COLO668 (cell line): Measurements from ENCODE around the gene ANKMY1.
"Not testable (repeated sequence)": the region's sequence is repeated elsewhere in the genome, so short reads cannot be mapped to it uniquely, and the experiment has no call there.

ENCODE experiments used
- DNase-seq: peaks from one replicate; lab custom pipeline; 2025; ENCODE audit not compliant: unreplicated experiment; lab: John Stamatoyannopoulos, UW

The ANKMY1 gene

DNA sequence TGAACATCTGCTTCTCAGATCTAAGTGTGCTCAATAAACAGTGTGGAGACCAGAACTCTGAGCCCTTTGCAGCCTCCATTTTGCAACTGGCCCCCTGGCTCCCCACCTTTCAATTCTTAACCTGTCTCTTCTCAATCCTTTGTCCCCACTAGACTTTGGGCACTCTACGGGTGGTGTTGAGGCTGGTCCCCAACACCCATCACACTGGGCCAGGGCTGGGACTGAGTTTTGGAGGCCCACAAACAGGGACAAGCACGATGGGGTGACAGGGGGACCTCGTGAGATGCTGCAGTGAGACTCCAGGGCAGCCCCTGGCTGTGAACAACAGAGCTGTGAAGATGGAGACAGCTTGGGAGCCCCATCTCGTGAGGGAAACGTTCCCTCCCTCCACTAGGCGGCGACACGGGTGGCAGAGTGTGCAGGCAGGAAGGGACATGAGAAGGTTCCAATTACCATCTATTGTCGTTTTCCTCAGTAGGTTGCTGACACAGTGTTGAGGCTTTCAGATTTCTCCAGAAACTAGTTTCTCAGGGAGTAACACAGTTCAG is 1.2 kb downstream of the ANKMY1 start:
- peak; percentile 49 for DNase-seq

DNA sequence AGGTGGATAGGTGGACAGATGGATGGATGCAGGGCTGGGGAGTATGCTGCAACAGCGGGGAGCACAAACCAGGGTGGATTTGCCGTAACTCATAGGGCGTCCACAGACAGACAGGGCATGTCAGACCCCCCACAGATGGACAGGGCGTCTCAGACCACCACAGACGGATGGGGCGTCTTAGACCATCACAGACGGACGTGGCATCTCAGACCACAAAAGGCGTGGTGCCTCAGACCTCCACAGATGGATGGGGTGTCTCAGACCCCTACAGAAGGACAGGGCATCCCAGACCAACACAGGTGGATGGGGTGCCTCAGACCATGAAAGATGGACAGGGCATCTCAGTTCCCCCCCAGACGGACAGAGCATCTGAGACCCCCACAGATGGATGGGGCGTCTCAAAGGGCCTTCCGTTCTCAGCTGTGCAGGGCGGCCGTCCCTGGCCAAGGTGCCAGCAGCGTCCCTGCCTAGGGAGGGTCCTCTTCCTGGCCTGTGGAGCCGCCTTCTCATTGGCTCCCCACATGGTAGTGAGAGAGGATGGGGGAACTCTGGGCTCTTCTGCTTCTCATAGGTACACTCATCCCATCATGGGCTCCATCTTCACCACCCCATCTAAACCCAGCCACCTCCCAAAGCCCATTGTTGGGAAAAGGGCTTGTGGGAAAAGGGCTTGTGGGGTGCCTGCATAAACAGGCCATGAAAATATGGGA is 2.1 kb downstream of the ANKMY1 start:
- no peak for DNase-seq

DNA sequence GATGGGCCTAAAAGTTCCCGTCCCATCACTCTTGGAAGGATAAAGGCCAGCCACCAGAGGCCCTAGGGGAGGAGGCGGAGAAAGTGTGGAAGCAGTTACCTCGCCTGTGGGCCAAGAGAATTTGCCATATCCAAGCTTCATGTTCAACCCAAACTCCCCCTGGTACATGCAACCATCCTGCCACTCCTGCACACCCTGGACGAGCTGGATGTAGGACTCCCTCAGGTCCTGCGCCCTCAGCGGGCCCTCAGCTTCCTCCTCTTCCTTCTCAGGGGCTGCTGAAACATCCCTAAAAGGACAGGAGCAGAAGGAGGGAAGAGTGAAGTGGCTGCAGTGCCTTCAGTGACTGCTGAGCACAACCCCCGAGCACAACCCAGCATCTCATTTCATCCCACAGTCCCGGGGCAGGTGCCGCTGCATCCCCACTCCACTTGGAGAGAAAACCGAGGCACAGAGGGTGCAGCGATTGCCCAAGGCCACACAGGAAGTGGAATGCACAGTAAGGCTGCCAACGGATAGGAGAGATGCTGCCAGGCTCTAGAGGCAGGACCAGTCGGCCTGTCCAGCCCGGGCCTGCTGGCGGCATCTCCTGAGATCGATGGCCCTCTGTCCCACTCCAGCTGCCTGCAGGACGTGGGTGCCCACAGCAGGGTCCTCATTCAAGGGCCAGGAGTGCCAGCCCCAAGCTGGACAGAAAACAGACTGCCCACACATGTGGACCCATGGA is 2.9 kb downstream of the ANKMY1 start:
- DNase-seq = no peak

DNA sequence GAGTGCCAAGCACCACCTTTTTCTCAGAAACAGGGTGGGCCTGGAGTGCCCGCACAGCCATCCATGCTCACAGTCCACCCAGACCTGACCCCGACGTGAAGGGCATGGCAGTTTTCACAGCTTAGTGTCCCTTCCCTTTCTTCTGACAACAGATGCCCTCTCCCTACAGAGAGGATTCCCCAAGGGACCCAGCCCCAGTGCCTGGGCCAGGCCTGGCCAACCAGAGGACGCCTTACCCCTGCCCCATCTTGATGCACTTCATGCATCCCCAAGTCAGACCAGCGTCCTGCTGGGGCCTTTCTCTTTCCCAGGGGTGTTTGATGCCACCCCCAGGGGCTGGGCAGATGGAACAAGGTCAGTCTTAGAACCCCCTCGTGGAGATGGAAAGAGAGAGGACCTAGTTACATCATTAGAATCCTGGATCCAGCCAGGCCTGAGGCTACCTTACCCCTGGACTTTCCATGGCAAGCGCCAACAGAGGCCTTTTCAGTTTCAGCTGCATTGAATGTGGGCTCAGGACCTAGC is 3.8 kb downstream of the ANKMY1 start:
- DNase-seq = no peak

DNA sequence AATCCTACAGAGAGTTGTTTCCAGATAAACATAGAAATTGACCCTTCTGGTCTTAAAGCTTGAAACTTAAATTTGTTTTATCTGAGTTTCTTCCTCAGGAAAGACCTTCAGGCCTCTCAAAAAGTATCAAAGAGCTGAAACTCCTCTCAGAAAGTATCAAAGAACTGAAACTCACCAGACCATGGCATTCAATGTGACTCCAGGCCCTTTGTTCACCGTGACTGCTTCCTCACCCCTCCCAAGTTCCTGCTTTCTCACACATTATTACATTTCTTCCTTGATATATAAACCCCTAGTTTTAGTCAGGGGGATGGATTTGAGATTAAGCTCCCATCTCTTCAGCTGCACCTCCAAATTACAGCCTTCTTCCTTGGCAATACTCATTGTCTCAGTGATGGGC is 6.0 kb downstream of the ANKMY1 start:
- DNase-seq = no peak

DNA sequence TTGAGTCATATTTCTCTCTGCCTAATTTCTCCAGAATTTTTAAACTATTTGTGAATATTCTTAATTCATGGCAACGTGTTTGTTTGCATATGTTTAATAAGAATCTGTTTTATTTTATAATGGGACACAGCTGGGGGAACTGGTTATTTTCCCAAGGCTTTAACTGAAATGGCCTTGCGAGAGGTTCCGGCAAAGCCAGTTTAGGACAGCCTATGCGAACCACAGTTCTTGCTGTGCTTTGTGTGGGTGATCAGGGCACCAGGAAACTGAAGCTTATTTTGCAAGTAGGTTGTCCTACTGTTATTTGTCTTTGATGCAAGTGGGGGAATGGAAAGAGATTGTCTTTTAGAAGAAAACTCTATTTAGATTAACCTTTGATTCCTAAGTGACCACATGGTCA is 6.5 kb downstream of the ANKMY1 start:
- no peak for DNase-seq

DNA sequence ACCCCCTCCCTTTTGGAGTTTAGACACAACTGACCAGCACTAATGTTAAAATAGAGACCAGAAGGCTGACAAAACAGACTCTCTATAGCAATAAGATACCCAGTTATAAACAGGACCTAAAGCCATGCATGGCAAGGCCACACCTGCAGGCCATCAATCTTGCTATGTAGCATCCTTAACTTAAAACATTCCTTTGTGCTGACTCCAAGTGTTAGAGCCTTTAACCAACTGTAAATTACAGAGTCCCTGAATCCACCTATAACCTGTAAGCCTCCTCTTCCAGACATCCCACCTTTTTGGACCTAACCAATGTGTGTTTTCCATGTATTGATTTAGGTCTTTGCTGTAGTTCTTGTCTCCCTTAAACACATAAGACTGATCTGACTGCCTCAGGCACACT is 17.9 kb downstream of the ANKMY1 start:
- no peak for DNase-seq

DNA sequence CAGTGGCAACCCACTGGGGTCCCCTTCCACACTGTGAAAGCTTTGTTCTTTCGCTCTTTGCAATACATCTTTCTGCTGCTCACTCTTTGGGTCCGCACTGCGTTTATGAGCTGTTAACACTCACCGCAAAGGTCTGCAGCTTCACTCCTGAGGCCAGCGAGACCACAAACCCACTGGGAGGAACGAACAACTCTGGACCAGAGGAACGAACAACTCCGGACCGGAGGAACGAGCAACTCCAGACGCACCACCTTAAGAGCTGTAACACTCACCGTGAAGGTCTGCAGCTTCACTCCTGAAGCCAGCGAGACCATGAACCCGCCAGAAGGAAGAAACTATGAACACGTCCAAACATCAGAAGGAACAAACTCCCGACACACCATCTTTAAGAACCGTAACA is 18.7 kb downstream of the ANKMY1 start:
- DNase-seq = not testable (repeated sequence)

DNA sequence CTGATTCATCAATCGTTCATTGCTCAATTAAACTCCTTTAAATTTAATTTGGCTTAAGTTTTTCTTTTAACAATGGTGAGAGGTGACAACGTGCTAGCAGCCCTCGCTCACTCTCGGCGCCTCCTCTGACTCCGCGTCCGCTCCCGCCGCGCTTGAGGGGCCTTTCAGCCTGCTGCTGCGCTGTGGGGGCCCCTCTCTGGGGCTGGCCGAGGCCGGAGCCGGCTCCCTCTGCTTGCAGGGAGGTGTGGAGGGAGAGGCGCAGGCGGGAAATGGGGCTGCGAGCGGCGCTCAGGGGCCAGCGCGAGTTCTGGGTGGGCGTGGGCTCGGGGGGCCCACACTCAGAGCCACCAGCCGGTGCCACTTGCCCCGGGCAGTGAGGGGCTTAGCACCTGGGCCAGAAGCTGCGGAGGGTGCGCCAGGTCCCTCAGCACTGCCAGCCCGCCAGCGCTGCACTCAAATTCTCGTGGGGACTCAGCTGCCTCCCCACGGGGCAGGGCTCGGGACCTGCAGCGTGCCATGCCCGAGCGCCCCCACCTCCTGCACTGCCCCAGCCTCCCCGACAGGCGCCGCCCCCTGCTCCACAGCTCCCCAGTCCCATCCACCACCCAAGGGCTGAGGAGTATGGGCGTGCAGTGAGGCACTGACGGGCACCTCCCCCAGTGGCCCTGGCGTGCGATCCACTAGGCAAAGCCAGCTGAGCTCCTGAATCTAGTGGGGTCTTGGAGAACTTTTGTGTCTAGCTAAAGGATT is 19.6 kb downstream of the ANKMY1 start:
- no peak for DNase-seq

DNA sequence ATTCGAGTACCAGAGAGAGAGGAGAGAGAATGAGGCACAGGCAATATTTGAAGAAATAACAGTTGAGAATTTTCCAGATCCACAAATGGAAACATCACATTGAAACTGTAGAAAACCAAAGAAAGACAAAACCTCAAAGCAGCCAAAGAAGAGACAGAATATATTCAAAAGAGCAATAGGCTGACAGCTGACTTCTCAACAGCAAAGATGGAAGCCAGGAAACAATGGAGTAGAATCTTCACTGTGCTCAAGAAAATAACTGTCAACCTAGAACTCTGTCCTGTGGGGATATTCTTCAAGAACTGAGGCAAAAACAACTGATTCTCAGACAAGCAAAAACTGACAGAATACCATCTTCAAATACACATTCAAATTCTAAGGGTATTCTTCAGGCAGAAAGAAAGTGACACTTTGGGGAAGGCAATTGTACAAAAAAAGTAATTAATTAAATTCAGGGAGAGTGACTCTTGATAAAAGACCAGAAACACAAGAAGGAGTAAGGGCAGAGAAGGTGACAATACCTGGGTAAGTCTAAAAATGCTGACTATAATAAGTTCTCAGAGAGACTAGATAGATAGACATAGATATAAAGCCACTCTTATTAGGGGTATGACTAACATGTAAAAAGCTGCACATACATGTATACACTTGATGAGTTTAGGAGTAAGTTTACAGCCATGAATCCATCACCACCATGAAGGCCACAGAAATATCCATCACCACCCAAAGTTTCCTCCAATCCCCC is 25.6 kb downstream of the ANKMY1 start:
- DNase-seq = no peak

DNA sequence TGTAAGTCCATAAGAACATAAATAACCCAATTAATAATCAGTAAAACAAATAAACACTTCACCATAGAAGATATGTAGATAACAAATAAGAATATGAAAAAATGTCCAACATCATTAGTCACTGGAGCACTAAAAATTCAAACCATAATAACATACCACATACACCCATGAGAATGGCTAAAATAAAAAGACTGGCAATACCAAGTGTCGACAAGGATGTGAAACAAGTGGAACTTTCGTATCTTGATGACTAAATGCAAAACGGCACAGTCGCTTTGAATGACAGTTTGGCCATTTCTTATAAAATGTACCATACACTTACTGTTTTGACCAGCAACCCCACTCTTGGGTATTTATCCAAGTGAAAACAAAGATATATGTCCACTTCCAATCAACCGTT is 26.8 kb downstream of the ANKMY1 start:
- no peak for DNase-seq

DNA sequence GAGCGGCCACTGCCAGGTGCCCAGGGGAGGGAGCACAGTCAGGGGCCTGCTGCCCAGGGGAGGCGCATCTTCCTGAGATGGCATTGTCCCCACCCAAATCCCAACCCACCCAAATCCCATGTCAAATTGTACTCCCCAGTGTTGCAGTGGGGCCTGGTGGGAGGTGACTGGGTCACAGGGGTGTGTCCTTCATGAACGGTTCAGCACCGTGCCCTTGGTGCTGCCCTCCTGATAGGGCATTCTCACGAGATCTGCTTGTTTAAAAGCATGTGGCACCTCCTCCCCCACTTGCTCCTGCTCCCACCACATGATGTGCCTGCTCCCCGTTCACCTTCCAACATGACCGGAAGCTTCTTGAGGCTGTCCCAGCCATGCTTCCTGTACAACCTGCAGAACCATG is 27.6 kb downstream of the ANKMY1 start:
- no peak for DNase-seq

DNA sequence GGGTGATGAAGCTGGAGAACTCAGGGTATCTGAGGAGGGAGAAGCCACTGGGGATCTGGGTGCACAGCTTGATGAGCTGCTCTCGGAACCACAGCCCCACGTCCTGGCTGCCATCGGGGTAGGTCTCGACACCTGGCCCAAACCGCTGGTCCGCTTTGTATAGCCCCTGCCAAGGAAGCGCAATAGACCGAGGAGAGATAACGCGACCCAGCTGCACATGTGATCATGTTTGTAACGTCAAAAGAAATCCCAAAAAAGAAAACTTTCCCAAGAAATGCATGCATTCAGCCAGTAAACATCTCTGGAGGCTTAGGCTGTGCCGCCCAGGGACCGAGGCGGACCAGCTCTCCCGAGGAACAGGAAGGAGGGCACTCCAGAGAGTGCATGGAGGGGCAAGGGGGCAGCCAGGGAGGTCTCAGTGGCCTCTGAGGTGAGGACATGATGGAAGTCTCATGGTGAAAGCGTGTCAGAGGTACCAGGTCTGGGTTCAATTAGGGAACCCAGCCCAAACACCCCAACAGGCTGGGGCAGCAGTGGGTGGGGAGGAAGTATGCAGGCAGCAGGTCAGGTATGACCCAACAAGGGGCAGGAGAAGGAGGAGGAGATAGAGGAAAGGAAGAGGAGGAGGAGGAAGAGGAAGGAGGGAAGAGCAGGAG is 28.3 kb downstream of the ANKMY1 start:
- no peak for DNase-seq

DNA sequence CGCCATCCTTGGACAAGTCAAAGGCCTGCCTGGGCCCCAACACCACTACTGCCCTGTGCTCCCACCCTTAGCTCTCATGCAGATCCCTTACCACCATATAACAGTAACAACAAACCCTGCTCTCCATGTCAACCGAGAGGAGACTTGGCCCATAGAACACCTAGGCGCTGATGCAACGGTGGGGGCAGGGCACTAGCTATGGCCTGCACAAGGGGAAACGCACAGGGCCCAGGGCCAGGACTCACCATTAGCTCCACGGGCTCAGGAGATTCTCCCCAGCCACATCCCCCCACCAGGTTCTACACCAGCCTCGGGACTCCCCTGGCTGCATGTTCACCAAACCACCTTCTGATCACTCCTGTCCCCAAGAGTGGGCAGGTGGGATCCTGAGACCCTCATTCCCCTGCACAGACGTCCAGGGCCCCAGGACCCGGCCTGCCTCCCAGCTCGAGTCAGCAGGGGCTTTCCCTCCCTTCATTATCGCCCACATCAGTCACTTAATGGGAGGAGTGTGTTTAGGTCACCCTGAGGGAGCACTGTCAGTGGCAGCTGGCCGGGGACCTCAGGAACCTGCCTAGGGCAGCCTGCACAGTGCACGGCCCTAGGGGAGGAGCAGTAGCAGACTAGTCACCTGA is 29.3 kb downstream of the ANKMY1 start:
- DNase-seq = no peak

DNA sequence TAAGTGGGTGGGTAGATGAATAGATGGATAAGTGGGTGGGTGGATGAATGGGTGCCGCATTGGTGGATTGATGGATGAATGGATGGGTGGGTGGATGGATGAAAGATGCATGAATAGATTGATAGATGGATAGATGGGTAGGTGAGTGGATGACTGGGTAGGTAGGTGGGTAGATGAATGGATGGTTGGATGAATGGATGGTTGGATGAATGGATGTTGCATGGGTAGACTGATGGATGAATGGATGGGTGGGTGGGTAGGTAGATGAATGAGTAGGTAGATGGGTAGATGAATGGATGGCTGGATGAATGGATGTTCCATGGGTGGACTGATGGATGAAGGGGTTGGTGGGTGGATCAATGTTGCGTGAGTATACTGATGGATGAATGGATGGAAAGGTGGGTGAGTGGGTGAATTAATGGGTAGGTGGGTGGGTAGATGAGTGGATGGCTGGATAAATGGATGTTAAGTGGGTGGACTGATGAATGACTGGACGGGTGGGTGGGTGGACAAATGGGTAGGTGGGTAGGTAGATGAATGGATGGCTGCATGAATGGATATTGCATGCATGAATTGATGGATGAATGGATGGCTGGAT is 30.5 kb downstream of the ANKMY1 start:
- DNase-seq = no peak

DNA sequence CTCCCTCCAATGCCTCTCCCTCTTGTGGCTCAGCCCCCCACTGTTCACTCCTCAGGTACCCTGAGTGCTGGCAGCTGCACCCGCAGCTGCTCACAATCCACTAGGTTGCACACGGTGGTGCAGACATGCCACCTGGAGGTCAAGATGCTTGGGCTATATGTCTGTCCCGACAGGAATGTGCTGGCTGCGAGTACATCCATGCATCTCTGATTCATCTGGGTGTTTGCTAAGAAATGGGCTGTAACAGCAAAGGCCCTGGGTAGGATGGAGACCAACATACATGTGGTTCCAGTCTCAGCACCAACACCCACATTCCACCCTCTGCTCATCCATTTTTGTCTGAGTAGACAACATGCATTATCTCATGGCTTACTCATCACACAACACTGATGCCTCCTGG is 31.3 kb downstream of the ANKMY1 start:
- no peak for DNase-seq

DNA sequence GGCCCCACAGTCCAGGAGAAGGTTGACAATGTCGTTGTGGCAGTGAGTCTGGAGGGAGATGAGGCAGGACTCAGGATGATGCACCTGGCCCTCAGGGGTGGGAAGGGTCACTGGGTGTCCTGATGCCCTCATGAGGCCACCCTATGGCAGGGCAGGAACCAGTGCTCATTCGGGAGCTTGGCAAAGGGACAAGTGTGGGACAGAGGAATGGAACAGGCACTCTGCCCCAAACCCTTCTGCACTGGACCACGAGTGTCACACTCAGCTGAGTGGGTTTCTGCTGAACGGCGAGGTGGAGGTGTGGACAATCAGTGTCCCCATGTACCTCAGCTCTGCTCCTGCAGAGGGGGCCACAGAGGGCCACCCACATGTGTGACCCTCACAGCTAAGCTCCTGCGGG is 32.0 kb downstream of the ANKMY1 start:
- DNase-seq = no peak

DNA sequence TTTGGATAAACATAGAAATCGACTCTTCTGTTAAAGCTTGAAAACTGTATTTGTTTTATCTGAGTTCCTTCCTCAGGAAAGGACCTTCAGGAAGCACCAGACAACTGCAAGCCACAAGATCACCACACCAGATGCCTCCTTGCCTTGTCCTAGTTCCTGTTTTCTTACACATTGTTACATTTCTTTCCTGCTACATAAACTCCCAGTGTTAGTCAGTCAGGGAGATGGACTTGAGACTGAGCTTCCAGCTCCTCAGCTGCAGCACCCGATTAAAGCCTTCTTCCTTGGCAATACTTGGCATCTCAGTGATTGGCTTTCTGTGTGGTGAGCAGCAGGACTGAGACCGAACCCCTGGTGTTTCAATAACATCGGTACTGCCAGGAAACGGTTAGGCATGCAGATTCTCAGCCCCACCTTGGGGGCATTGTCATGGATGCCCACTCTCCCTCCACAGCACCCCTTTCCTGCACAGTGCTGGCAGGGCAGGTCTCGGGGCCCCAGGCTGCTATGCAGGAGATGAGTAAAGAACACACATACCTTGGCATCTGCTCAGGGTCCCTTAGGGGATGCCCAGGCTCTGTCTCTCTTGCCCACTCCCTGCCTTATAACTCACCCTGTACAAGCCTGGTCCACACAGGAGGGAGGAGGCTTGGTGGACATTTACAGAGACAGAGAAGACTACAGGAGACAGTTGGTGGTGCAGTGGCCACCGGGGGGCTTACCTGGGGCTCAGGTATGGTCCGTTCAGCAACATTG is 32.6 kb downstream of the ANKMY1 start:
- no peak for DNase-seq
